Esophagus squamous epithelium (tissue), 4 donors: ENCODE data around the gene SCAMP1.

ENCODE experiments used
- POLR2A ChIP-seq, 4 donors: fragments of 450-650 bp; IDR thresholded peaks; one replicate each; pipeline ENCODE4 v1.6.1; 2017; ENCODE audit warnings: antibody characterized with exemption in 4 of 4, mild to moderate bottlenecking in 4 of 4, moderate library complexity in 3 of 4
- TF ChIP-seq, protein P1 (sequence below), 6 experiments: fragments of 450-650 bp in 4 of 6; fragments of 200-600 bp in 2 of 6; sonication (generic) in 2 of 6; IDR thresholded peaks; one replicate each; pipeline ENCODE4 v1.5.1; 2016 to 2019; ENCODE audit warnings: antibody characterized with exemption in 6 of 6, mild to moderate bottlenecking in 4 of 6, moderate library complexity in 4 of 6

DNA sequence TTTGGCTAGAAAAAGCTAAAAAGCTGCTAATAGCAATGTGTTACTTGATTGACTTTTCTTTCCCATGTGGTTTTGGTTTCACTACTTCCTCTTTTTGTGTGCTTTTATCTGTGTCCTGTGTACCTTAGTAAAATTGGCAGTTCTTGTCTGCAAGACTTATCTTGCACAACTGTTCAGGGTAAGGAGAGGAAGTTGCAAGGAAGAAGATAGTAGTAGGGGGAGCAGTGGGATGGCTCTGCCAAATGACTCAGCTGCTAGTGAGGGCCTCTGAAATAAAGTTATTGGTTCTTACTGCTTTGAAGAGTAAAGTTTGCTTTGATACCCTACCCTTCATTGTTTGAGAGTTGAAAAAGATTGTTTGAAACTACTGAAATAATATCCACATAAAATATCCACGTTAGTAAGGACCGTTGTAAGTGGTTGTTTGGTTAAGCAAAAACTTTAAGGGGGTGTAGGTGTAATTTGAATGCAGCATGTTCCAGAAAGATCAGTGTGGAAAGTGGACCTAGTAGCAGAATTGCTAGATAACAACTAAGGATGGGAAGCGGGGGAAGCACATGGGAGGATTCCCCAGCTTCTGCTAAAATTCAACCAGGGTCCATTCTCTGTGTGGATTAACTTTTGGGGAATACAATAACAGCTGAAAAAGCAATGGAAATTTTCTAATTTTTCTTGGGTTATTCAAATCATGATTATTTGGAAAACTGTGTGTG, 123.5 kb downstream of the SCAMP1 start:
- TF ChIP-seq, protein P1, sequence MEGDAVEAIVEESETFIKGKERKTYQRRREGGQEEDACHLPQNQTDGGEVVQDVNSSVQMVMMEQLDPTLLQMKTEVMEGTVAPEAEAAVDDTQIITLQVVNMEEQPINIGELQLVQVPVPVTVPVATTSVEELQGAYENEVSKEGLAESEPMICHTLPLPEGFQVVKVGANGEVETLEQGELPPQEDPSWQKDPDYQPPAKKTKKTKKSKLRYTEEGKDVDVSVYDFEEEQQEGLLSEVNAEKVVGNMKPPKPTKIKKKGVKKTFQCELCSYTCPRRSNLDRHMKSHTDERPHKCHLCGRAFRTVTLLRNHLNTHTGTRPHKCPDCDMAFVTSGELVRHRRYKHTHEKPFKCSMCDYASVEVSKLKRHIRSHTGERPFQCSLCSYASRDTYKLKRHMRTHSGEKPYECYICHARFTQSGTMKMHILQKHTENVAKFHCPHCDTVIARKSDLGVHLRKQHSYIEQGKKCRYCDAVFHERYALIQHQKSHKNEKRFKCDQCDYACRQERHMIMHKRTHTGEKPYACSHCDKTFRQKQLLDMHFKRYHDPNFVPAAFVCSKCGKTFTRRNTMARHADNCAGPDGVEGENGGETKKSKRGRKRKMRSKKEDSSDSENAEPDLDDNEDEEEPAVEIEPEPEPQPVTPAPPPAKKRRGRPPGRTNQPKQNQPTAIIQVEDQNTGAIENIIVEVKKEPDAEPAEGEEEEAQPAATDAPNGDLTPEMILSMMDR (IDR thresholded peaks at IDR 0.05), result no peak
- TF ChIP-seq POLR2A (IDR thresholded peaks at IDR 0.05), result no peak
